GM19023 (cell line): Measurements from ENCODE around the gene ARHGAP40.

Experiments used
- ATAC-seq: cut with Tn5 transposase; IDR thresholded peaks from one replicate; pipeline ENCODE4 v1.9.1; 2021; ENCODE audit warnings: mild to moderate bottlenecking, moderate library complexity; ENCODE audit not compliant: unreplicated experiment

ARHGAP40 gene

DNA sequence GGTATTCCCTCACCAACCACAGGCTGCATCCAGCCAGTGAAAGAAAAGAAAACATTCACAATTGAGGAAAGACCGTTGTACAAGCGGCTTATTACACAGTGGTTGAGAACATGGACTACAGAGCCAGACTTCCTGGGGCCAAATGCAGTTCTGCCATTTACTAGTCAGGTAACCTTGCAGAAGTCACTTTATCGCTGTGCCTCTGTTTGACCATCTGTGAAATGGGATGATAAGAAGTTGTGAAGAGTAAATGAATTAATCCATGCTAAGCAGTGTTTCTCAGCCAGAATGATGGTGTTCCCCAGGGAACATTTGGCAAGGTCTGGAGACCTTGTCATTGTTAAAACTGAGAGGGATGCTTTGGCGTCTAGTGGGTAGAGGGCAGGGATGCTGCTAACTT, 14.8 kb downstream of the ARHGAP40 start:
- no peak for ATAC-seq

DNA sequence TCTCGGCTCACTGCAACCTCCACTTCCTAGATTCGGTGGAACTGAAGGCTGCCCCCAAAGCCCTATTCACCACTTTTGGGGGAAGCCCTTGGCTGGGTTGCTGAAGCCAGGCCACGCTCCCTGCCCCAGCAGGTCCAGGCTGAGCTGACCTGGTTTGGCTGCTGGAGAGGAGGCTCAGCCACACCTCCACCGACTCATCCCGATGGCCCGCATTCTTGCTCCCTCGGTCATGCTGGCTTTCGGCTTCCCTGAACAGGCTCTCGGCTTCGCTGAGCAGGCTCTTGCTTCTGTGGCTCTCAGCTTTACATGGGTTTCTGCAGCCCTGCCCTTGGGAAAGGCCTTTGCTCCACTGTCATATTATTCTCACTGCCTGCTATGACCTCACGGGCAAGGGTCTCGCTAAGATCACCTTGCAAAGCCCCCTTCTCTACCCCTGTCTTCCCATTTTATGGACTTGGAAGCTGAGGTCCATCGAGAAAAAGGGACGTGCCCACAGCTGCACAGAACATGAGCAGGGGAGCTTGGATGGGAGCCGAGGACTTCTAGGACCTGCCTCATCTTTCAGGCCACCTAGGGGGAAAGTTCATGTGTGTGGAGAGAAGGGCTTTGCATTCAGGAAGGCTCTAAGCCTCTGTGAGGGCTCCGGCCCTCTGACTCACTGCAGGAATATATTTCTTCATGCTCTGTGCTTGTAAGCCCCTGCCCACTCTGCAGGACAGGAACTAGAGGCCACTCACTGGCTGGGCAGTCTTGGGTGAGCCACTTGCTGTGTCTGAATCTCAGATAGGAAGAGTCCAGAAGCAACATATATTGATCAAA, 15.6 kb downstream of the ARHGAP40 start:
- ATAC-seq = no peak

- no peak for ATAC-seq
Measured at GRCh38 chr20:38617830-38618196, 16.2 kb downstream of the ARHGAP40 start.

GRCh38 chr20:38620441-38620840, 18.8 kb downstream of the ARHGAP40 start:
- ATAC-seq = no peak

GRCh38 chr20:38623061-38623460, 21.5 kb downstream of the ARHGAP40 start:
- ATAC-seq = no peak

GRCh38 chr20:38624084-38624483, 22.5 kb downstream of the ARHGAP40 start:
- no peak for ATAC-seq

DNA sequence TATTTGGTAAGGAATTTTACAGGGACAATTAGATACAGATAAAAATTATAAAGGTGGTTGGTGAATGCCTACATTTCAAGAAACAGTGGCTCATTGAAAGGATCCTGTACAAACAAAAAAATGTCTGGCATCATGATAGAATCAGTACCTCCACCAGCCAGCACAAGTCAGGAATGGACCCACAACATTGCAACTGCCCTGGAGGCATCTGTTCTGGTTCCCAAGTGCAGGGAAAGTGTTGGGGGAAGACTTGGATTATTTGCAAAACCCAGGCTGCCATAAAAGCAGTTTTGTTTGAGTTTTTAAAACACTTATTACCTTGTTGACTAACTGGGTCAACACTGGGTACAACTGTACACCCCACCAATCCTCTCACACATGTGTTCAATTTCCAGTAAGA, 24.3 kb downstream of the ARHGAP40 start:
- no peak for ATAC-seq

- ATAC-seq = no peak
Measured at GRCh38 chr20:38626921-38627659, 25.5 kb downstream of the ARHGAP40 start.

- ATAC-seq = no peak
Measured at GRCh38 chr20:38628580-38629470, 27.2 kb downstream of the ARHGAP40 start.

DNA sequence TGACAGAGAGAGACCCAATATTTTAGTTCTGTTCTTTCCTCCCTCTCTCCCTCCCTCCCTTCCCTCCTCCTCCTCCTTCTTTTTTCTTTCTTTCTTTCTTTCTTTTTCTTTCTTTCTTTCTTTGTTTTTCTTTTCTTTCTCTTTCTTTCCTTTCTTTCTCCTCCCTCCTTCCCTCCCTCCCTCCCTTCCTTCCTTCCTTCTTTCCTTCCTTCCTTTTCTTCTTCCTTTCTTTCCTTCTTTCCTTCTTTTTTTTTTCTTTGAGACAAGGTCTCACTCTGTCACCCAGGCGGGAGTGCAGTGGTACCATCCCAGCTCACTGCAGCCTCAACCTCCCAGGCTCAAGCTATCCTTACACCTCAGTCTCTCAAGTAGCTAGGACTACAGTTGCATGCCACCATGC, 28.4 kb downstream of the ARHGAP40 start:
- ATAC-seq = no peak

DNA sequence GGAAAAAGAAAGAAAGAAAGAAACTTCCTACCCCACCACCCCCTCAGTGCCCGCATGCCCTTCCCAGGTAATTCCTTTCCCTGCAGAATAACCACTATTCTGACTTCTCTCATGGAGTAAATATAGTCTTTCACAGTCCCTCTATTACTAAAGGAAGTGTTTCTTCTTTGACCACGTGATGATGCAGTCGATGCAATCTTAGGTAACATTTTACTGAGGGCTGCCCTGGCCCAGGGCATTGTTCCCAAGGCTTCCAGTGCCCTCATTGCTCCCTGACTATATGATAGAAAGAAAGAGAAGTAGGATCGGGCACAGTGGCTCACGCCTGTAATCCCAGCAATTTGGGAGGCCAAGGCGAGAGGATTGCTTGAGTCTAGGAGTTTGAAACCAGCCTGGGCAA, 29.1 kb downstream of the ARHGAP40 start:
- no peak for ATAC-seq

GRCh38 chr20:38631155-38632022, 29.8 kb downstream of the ARHGAP40 start:
- ATAC-seq = no peak

DNA sequence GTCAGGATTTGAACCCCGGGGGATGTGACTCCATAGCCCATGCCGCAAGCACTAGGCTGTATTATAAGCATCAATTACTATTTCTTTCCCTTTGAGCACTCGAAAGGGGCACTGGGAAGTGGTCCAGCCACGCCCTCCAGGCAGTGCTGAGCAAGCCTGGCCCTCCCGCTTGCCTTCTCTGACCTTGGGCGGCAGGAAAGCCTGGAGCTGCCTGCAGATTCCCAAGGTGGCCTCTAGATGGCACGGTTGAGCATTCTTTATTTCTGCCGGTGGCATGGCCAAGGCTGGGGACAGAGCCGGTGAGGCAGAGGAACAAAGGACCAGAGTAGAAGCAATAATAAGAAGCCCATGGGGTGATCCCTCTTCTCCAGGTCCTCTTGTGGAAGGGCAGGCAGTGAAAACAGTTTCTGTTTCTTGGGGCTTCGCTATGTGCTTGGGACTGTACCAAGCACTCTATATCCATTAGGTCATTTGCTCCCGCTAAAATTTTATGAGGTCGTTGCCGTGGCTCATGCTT, 32.0 kb downstream of the ARHGAP40 start:
- no peak for ATAC-seq

GRCh38 chr20:38635721-38636288, 34.2 kb downstream of the ARHGAP40 start:
- ATAC-seq = no peak

DNA sequence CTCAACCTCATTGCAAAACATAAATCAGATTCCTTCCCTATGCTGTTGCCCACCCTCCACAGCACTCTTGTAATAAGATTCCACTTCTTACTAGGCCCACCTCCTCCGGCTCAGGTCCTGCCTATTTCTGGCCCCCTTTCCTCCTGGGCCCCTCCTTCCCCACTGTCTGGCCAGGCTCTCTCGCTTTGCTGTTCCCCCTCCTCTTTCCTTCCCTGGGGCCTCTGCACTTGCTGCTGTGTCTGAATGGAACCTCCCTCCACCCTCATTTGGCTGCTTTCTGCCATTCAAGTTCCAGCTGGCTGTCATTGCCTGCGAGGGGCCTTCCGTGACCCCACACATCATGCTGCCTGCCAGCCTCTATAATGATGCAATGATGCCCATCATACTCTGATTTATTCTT, 38.9 kb downstream of the ARHGAP40 start:
- no peak for ATAC-seq

GRCh38 chr20:38642498-38642897, 40.9 kb downstream of the ARHGAP40 start:
- no peak for ATAC-seq

GRCh38 chr20:38644588-38645260, 43.1 kb downstream of the ARHGAP40 start:
- no peak for ATAC-seq

DNA sequence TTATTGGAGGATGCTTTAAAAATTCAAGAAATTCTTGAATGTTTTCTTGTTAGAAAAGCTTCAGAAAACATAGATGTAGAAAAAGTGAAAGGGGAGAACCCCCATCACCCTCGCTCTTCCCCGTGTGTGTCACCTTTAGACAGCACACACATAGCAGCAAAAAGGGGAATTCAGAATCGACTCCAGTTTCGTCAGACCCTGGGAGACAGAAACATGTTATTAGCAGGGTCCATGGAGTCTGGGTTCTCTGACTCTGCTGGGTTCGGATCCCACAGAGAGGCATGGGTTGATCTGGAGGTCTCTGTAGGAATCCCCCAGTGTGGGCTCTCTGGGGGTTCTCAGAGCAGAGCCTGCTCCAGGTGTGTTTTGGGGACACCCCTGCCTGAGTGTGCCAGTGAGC, 43.7 kb downstream of the ARHGAP40 start:
- no peak for ATAC-seq
